ENCODE data around the gene SSBP1.

Gene SSBP1

DNA sequence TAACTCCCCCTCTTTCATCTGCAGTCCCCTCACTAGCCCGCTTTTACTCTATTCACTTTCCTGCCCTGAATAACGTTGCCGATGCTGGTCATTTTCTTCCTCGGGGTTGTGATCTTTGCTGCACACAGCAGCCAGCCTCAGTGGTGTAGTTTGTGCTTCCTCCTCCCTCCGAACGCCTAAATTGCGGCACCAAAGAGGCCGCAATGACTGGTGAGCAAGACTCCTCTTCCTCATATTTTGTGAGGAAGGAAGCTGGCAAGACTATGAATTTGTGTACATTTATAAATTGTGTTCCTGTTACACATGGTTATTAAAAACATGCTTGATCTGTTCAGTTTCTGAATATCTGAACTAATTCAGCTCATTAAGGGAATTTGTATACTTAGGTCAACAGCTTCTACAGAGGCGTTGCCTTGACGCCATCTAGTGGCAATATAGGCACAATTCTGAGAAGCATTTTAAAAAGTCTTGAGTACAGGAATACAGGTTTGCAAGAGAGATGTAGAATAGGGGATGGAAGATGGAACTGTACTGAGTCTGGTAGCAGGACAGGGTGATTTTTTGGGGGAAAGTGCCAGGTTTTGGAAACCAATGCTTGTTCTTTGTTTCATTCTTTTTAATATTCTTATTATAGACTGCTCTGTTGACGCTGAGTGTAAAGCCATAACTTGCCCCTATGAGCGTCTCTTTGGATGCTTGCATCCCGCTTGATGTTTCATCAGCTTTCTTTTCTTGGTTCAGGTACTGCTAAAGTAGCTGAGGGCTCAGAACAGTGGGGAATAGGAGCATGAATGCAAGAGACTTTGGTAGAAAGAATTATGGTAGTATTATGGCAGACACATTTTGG is 47.8 kb downstream of the SSBP1 start:
- DNase-seq, result peak; percentile 10

DNA sequence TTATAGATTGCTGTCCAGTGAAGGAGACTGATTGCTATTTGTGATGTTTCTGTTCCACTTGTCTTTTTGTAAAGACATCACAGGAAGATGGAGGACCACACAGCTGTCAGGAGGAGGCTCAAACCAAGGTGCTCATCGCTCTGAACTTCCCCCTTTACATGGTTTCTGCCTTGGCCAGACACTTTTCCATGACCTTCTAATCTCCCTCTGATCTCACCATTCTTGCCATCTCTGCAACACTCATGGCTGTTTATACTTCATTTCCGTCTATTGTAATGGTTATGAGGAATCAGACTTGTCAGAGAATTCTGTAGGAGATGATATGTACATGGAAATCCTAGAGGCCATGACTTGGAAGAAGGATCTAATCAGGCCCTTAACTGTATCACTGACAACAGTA is 50.1 kb downstream of the SSBP1 start:
- no peak for DNase-seq

DNA sequence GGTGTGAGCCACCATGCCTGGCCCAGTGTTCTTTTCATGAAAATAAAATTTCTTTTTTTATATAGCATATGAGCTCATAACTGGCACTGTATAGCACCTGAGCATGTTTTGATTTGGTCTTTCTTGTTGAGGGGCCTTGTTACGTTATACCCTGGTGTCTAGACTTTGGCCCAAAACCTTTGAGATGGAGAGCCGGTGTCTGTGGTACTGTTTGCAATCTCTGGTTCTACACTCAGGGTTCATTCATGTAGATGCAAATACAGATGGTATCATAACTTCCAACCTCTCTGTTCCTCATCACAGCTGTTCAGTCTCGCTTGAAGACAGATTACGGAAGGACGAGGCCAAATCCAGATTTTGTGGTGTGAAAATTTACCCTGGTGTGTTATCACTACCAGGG is 51.8 kb downstream of the SSBP1 start, which contains the start of gene TAS2R5:
TAS2R5 (plus strand) TSS at position 301 of the 400 bp plus-strand sequence. CDS start 145 bp downstream, outside the sequence.
- no peak for DNase-seq

DNA sequence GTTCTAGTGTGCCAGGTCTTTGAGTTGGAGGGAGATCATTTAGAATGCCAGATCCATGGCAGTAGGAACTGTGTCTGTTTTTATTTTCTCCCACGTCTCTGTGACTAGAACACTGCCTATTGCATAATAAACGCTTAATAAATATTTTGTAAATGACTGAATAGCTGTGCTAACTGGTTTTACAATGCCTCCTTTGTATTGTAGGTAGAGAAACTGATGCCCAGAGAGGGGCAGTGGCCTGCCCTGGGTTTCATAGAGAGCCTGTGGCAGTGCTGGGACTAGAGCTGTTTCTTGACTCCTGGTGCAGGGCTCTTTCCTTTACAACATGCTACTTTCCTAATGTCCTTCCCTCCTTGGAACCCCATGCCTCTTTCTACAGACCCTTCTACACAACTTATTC is 54.4 kb downstream of the SSBP1 start:
- DNase-seq, result no peak

All from activated CD4-positive, alpha-beta T cell treated with anti-CD3 and anti-CD28 coated beads for 48 hours (primary cell).